DMS53 treated with DMSO at 0.1 percent for 48 hours (cell line): ENCODE measurements around the gene ANKRD40.
A peak's percentile ranks its signal among the peaks of the same experiment; 100 is the strongest.

Experiments
- DNase-seq: peaks from one replicate; lab custom pipeline; 2025; ENCODE audit not compliant: unreplicated experiment; lab: John Stamatoyannopoulos, UW

ANKRD40 gene

DNA sequence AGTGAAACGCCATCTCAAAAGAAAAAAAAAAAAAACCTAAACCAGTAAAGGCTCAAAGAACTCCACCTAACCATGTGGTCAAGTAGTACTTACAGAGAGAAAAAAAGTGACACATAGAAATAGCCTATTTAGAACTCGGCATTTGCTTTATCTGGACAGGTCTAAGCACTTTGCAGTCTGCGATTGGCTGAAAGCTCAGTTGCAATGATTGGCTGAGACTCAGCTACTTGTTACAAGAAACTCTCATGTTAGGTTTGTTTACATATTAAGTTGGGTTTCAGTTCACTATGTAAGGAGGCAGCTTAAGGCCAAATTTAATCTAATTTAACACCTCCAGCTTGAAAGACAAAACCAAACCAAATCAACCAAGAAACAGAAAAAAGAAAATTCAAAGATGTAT, 54.0 kb downstream of the ANKRD40 start:
- DNase-seq: peak; percentile 33

DNA sequence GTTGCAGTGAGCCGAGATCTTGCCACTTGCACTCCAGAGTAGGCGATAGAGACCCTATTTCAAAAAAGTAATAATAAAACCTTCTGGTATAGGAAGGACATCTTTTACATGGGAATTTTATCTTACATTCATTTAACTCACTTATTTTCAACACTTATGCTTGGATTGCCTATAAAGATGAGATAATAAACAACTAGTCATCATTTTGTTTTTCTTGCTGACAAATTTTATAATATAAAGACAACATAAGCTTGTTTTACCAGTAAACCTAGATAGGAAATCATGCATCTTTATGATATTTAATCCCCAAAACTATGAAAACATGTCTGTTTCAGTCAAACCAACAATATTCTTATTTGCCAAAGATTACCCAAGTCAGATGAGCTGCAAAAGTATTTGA, 56.1 kb downstream of the ANKRD40 start:
- DNase-seq: no peak

DNA sequence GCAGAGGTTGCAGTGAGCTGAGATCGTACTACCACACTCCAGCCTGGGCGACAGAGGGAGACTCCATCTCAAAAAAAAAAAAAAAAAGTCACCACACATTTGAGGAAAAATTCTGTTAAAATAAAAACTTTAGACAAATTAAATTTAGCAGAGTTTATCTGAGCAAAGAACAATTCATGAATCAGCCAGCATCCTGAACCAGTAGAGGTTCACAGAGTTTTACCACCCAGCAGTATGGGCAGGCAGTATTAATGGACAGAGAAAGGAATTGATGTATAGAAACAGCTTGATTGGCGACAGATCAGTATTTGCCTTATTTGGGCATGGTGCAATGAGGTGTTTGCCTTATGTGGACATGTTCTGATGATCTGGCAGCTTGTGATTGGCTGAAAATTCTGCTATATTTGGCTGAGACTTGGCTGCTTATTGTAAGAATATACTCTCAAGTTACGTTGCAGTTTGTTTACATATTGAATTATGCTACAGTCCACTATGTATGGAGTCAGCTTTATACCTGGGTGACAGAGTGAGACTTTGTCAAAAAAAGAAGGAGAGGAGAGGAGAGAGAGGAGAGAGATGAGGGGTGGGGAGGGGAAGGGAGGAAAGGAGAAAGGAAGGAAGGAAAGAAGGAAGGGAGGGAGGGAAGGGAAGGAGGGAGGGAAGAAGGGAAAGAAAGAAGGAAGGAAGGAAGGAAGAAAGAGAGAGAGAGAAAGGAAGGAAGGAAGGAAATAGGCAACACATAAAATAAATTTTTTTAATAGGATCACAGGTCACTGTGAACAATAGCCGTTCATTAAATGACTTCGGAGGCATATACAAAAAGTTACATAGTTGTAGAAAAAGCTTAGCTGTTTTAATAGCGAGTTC, 58.4 kb downstream of the ANKRD40 start:
- no peak for DNase-seq

DNA sequence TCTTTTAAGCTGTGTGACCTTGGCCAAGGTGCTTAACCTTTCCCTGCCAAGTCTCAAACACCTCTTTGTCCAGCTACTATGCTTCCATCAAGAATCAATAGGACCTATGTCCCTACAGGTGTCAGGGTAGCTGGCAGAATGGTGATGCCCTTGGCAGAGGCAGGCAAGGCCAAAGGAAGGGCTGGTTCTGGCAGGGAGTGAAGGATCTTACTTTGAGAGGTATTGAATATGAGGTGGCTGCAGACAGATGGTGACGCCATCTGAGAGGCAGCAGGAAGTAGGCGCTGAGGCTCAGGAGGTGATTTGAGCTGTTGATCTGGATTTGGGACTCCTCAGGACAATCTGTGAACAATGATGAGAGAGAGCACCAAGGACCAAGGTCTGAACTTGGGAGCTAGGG, 60.5 kb downstream of the ANKRD40 start:
- DNase-seq: no peak

DNA sequence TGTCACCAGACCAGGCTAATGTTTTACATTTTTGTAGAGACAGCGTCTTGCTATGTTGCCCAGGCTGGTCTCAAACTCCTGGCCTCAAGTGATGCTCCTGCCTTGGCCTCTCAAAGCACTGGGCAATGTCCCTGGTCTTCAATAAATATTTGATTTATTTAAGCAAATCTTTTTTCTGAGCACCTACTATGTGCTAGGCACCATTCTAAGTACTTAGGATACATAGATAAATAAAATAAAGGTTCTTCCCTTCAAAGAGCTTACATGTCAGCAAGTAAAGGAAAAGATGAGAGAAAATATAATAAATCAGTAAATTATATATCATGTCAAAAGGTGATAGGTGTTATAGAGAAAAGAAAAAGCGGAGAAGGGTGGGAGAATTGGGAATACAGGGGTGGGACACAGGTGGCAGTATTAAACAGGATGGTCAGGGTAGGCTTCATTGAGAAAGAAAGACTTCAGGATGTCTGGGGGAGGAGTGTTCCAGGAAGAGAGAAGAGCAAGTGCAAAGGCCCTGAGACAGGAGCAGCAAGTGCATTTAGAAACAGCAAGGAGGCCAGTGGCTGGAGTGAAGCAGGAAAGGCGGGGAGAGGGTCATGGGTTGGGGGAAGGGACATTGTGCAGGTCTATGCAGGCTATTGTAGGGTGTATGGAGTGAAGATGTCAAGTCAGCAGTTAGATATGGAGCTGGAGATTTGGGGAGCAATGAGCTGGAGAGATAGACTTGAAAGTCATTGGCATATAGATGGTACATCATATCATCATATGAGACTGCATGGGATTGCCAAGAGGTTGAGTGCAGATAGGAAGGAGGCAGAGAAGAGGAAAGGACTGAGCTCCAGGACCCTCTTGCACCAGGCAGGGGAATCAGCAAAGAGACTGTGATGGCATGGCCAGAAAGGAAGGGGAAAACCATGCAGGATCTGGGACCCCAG, 61.7 kb downstream of the ANKRD40 start:
- DNase-seq: no peak
